Endothelial cell of umbilical vein (primary cell): ENCODE measurements around the gene POLA1. TPM values are rescaled to one million over a fixed set of nuclear protein-coding genes. Genes with fewer than 3 reads are reported as not detected.

Source experiments
- BruUV-seq: library from RNA; stranded (reverse); fragments of 400-500 nt; replicated peaks from 2 replicates; lab custom pipeline; 2021; lab: Mats Ljungman, UMichigan
- CTCF ChIA-PET: fragments of 300-600, 350-600 bp; sonication (Branson Sonifier 250); formaldehyde crosslinking; loops from one replicate; lab custom pipeline; 2021; ENCODE audit warnings: antibody characterized with exemption, inconsistent platforms; lab: Charles Lee
- POLR2A ChIA-PET: fragments of 300-600, 350-600 bp; sonication (Branson Sonifier 250); formaldehyde crosslinking; loops from one replicate; lab custom pipeline; 2021; ENCODE audit warnings: antibody characterized with exemption, inconsistent platforms; lab: Charles Lee
- DNase-seq: peaks from one replicate; pipeline ENCODE4 v3.0.0-alpha.2; 2011; ENCODE audit warnings: low read depth, low spot score
- FAIRE-seq: peaks from 2 replicates; lab custom pipeline; 2011; peaks lifted over from hg19 to GRCh38; lab: Jason Lieb, UNC
- H2AFZ ChIP-seq: 2 replicates; pipeline ENCODE4 v1.6.0; 2012; ENCODE audit warnings: low read depth, low read length, control low read depth, inconsistent platforms
- H3K27ac ChIP-seq: 2 replicates; pipeline ENCODE4 v1.5.1; 2011; ENCODE audit warnings: low read depth, mild to moderate bottlenecking, control low read depth, low read length, moderate library complexity; ENCODE audit not compliant: insufficient read depth
- H3K27me3 ChIP-seq, 2 experiments: 2 replicates each; pipeline versions ENCODE4 v1.6.0 to v1.6.1; 2011; ENCODE audit warnings: low read length in 2 of 2, mixed read lengths in 1 of 2; ENCODE audit not compliant: control insufficient read depth in 2 of 2, insufficient read depth in 2 of 2
- H3K36me3 ChIP-seq, 2 experiments: 2 replicates in 1 of 2; 3 replicates in 1 of 2; pipeline ENCODE4 v1.5.1; 2011; ENCODE audit warnings: low read length in 2 of 2, mild to moderate bottlenecking in 1 of 2, moderate library complexity in 1 of 2; ENCODE audit not compliant: control insufficient read depth in 2 of 2, insufficient read depth in 2 of 2; ENCODE audit errors: extremely low read depth in 1 of 2
- H3K4me1 ChIP-seq: 3 replicates; pipeline ENCODE4 v1.5.1; 2011; ENCODE audit warnings: mild to moderate bottlenecking, low read length; ENCODE audit not compliant: control insufficient read depth, insufficient read depth; ENCODE audit errors: extremely low read depth
- H3K4me2 ChIP-seq: 2 replicates; pipeline ENCODE4 v1.6.1; 2011; ENCODE audit warnings: low read length, control low read depth, mixed read lengths; ENCODE audit not compliant: insufficient read depth
- H3K4me3 ChIP-seq, 3 experiments: fragments of 200-600 bp in 1 of 3; sonication (generic), shearing (Covaris generic) in 1 of 3; replicated peaks in 1 of 3; 2 replicates each; pipeline ENCODE4 v1.5.1; 2011 to 2016; ENCODE audit warnings: control low read depth in 3 of 3, low read length in 3 of 3, mild to moderate bottlenecking in 2 of 3, inconsistent platforms in 1 of 3, low read depth in 1 of 3, moderate library complexity in 1 of 3; ENCODE audit not compliant: insufficient read depth in 1 of 3
- H3K79me2 ChIP-seq: 2 replicates; pipeline ENCODE4 v1.6.0; 2012; ENCODE audit warnings: low read length, inconsistent platforms; ENCODE audit not compliant: control insufficient read depth, insufficient read depth
- H3K9ac ChIP-seq: replicated peaks from 2 replicates; pipeline ENCODE3; 2011; ENCODE audit warnings: low read length, control low read depth; ENCODE audit not compliant: insufficient read depth; ENCODE audit errors: extremely low read depth
- H3K9me1 ChIP-seq: replicated peaks from 3 replicates; pipeline ENCODE4 v1.6.0; 2011; ENCODE audit warnings: mild to moderate bottlenecking, low read length; ENCODE audit not compliant: control insufficient read depth, insufficient read depth; ENCODE audit errors: extremely low read depth
- H3K9me3 ChIP-seq: replicated peaks from 2 replicates; pipeline ENCODE4 v1.5.1; 2012; ENCODE audit warnings: low read length, inconsistent platforms; ENCODE audit not compliant: control insufficient read depth, insufficient read depth
- H4K20me1 ChIP-seq: replicated peaks from 2 replicates; pipeline ENCODE3; 2011; ENCODE audit warnings: mild to moderate bottlenecking, low read length; ENCODE audit not compliant: control insufficient read depth, insufficient read depth; ENCODE audit errors: extremely low read depth
- EZH2 ChIP-seq: IDR thresholded peaks from 2 replicates; pipeline ENCODE4 v1.6.1; 2012; ENCODE audit warnings: borderline replicate concordance, low read depth, mild to moderate bottlenecking, moderate library complexity, low read length, inconsistent platforms; ENCODE audit not compliant: severe bottlenecking
- FOS ChIP-seq: IDR thresholded peaks from 2 replicates; pipeline ENCODE4 v1.6.1; 2011; ENCODE audit warnings: mild to moderate bottlenecking, low read length, moderate library complexity, borderline replicate concordance; ENCODE audit not compliant: insufficient read depth
- GATA2 ChIP-seq: IDR thresholded peaks from 2 replicates; pipeline ENCODE4 v1.7.0; 2011; ENCODE audit warnings: low read depth, mild to moderate bottlenecking, moderate library complexity, mixed read lengths, low read length; ENCODE audit not compliant: insufficient read length, insufficient read depth
- JUN ChIP-seq: IDR thresholded peaks from 2 replicates; pipeline ENCODE4 v1.6.1; 2011; ENCODE audit warnings: borderline replicate concordance, low read depth; ENCODE audit not compliant: insufficient read length, insufficient read depth
- MYC ChIP-seq: IDR thresholded peaks from one replicate; pipeline ENCODE4 v1.6.1; 2011; ENCODE audit warnings: mild to moderate bottlenecking, low read depth, low read length
- POLR2A ChIP-seq: IDR thresholded peaks from 2 replicates; pipeline ENCODE4 v1.6.1; 2012; ENCODE audit warnings: low read depth, mild to moderate bottlenecking, control low read depth, low read length
- POLR2AphosphoS5 ChIP-seq: IDR thresholded peaks from 2 replicates; pipeline ENCODE4 v1.6.1; 2012; ENCODE audit warnings: low read depth, mild to moderate bottlenecking, control low read depth, low read length, moderate library complexity; ENCODE audit not compliant: insufficient read depth
- dilution Hi-C: fragments of 300-500 bp; cut with MboI; formaldehyde crosslinking; loops from one replicate; pipeline ENCODE4 v1.15.0; 2019; ENCODE audit warnings: low sequenced_read_pairs; ENCODE audit not compliant: extremely low pct_ligation_motif_present
- intact Hi-C: fragments of 100-400 bp; cut with micrococcal nuclease; formaldehyde crosslinking; loops from one replicate; pipeline ENCODE4 v1.10.0; 2022
- polyA plus RNA-seq, 4 experiments: library from polyadenylated mRNA; depleted of rRNA in 3 of 4; stranded (reverse) in 3 of 4; unstranded in 1 of 4; fragments of >200 nt; gene quantifications; 2 replicates each; pipeline versions ENCODE4 v1.2.1 to v1.2.3, GENCODE V29; 2011 to 2012; ENCODE audit warnings: missing spikeins in 1 of 4
- total RNA-seq: library from RNA; stranded (reverse); gene quantifications from 2 replicates; pipeline ENCODE4 v1.2.3, GENCODE V29; 2021
- TF ChIP-seq, protein P1 (sequence below), 2 donors: IDR thresholded peaks; 1 replicate in 1 of 2; 2 replicates in 1 of 2; pipeline ENCODE4 v1.5.1; 2011; ENCODE audit warnings: low read length in 2 of 2, mild to moderate bottlenecking in 2 of 2, moderate library complexity in 2 of 2, control low read depth in 1 of 2, inconsistent platforms in 1 of 2, low read depth in 1 of 2; ENCODE audit not compliant: insufficient read depth in 1 of 2; ENCODE audit errors: extremely low read depth in 1 of 2
- TF ChIP-seq, protein P2 (sequence below): IDR thresholded peaks from 2 replicates; pipeline ENCODE4 v1.6.1; 2011; ENCODE audit not compliant: insufficient read depth, insufficient read length

POLA1 gene
- total and polyA plus RNA-seq, 2 donors (not counting 3 experiments of a cell fraction or from before 2014, with no cell fraction given): 1.8 to 18.6 TPM

DNA sequence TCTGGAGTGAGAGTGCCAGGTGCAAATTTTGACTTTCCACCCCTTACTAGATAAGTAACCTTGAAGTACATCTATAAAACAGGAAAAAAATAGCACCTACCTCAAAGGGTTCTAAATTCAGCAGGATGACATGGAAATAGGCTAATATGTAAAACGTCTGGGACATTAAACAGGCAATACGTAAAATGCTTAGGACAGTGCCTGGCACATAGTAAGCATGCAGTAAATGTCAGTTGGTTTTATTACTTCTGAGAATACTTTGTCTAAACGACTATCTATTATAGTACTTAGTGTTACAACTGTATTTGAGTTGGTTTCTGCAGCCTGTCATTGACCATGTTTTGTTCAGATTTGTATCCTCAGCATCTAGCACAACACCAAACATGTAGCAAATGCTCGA lies 251.3 kb downstream of the POLA1 start:
- TF ChIP-seq, protein P1, sequence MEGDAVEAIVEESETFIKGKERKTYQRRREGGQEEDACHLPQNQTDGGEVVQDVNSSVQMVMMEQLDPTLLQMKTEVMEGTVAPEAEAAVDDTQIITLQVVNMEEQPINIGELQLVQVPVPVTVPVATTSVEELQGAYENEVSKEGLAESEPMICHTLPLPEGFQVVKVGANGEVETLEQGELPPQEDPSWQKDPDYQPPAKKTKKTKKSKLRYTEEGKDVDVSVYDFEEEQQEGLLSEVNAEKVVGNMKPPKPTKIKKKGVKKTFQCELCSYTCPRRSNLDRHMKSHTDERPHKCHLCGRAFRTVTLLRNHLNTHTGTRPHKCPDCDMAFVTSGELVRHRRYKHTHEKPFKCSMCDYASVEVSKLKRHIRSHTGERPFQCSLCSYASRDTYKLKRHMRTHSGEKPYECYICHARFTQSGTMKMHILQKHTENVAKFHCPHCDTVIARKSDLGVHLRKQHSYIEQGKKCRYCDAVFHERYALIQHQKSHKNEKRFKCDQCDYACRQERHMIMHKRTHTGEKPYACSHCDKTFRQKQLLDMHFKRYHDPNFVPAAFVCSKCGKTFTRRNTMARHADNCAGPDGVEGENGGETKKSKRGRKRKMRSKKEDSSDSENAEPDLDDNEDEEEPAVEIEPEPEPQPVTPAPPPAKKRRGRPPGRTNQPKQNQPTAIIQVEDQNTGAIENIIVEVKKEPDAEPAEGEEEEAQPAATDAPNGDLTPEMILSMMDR (IDR thresholded peaks at IDR 0.05; ENCODE audit: extremely low read depth in 1 of 2, insufficient read depth in 1 of 2, low read depth in 1 of 2, low read length in 2 of 2): no peak
- TF ChIP-seq POLR2AphosphoS5: no peak
- Histone ChIP-seq H3K36me3 (no peaks in the 10 kb centered on the region), H3K9me3 (no peaks in the 10 kb centered on the region), H3K9me1 (no peaks in the 10 kb centered on the region), H3K9ac (no peak overlapping the region), H2AFZ (no peak overlapping the region), H3K79me2 (no peaks in the 10 kb centered on the region), H4K20me1 (no peaks in the 10 kb centered on the region), H3K4me2 (no peak overlapping the region), H3K27ac (no peak overlapping the region), H3K4me3 (no peak overlapping the region), H3K27me3 (no peaks in the 10 kb centered on the region), H3K4me1 (no peaks in the 10 kb centered on the region)
- ChIA-PET CTCF (no interaction called here), POLR2A (no interaction called here)
- dilution Hi-C loops: no loop called here
- no peak for FAIRE-seq
- intact Hi-C loops: no loop called here
- no peak for DNase-seq
- no TSS peak for BruUV-seq

GRCh38 chrX:24946369-24946768 lies 252.7 kb downstream of the POLA1 start:
- H2AFZ ChIP-seq: no peak overlapping the region
- ChIA-PET POLR2A (no interaction called here), CTCF (no interaction called here)
- dilution Hi-C loops (no loop called here), intact Hi-C loops (no loop called here)
- no peak overlapping the region for H3K27ac ChIP-seq
- H3K79me2 ChIP-seq: no peaks in the 10 kb centered on the region
- no TSS peak for BruUV-seq
- no peaks in the 10 kb centered on the region for H3K36me3 ChIP-seq
- no peaks in the 10 kb centered on the region for H4K20me1 ChIP-seq
- no peaks in the 10 kb centered on the region for H3K27me3 ChIP-seq
- DNase-seq (no peak), FAIRE-seq (no peak)
- H3K9me3 ChIP-seq: no peaks in the 10 kb centered on the region
- TF ChIP-seq FOS: no peak
- TF ChIP-seq GATA2: no peak
- TF ChIP-seq MYC: no peak
- TF ChIP-seq, protein P1 (IDR thresholded peaks at IDR 0.05; ENCODE audit: extremely low read depth in 1 of 2, insufficient read depth in 1 of 2, low read depth in 1 of 2, low read length in 2 of 2): no peak
- no peak for TF ChIP-seq JUN
- TF ChIP-seq POLR2AphosphoS5: no peak
- TF ChIP-seq EZH2: no peak
- TF ChIP-seq, protein P2, sequence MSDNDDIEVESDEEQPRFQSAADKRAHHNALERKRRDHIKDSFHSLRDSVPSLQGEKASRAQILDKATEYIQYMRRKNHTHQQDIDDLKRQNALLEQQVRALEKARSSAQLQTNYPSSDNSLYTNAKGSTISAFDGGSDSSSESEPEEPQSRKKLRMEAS: no peak
- TF ChIP-seq POLR2A: no peak
- no peak overlapping the region for H3K4me2 ChIP-seq
- no peak overlapping the region for H3K9ac ChIP-seq
- no peak overlapping the region for H3K4me3 ChIP-seq
- no peaks in the 10 kb centered on the region for H3K4me1 ChIP-seq
- no peaks in the 10 kb centered on the region for H3K9me1 ChIP-seq
